Esophagus (tissue), 2 donors: Measurements from ENCODE around the gene RCCD1. TPM values are rescaled to one million over a fixed set of nuclear protein-coding genes. Genes with fewer than 3 reads are reported as not detected.

ENCODE experiments used
- H3K27ac ChIP-seq, 2 donors: one replicate each; pipeline ENCODE4 v1.5.1; 2013; ENCODE audit warnings: low read depth in 2 of 2, mild to moderate bottlenecking in 2 of 2, inconsistent platforms in 1 of 2, low read length in 1 of 2, moderate library complexity in 1 of 2
- H3K27me3 ChIP-seq, 2 donors: one replicate each; pipeline ENCODE4 v1.6.1; 2013; ENCODE audit warnings: low read length in 2 of 2, control low read depth in 1 of 2, mild to moderate bottlenecking in 1 of 2; ENCODE audit not compliant: insufficient read depth in 2 of 2, control insufficient read depth in 1 of 2
- H3K36me3 ChIP-seq, 2 donors: one replicate each; pipeline ENCODE4 v1.6.1; 2013; ENCODE audit warnings: low read length in 1 of 2; ENCODE audit not compliant: control insufficient read depth in 2 of 2, insufficient read depth in 2 of 2
- H3K4me1 ChIP-seq, 2 donors: one replicate each; pipeline ENCODE4 v1.6.1; 2013; ENCODE audit warnings: low read length in 1 of 2; ENCODE audit not compliant: control insufficient read depth in 2 of 2, insufficient read depth in 2 of 2
- H3K4me3 ChIP-seq, 2 donors: one replicate each; pipeline ENCODE4 v1.5.1; 2013; ENCODE audit warnings: low read length in 2 of 2, mild to moderate bottlenecking in 2 of 2, low read depth in 1 of 2, moderate library complexity in 1 of 2
- H3K9me3 ChIP-seq, 2 donors: one replicate each; pipeline ENCODE4 v1.6.1; 2013; ENCODE audit warnings: mild to moderate bottlenecking in 2 of 2, low read depth in 1 of 2, low read length in 1 of 2, moderate library complexity in 1 of 2; ENCODE audit not compliant: control insufficient read depth in 2 of 2, insufficient read depth in 1 of 2
- WGBS, 2 donors: extraction: QIAGEN DNeasy Blood & Tissue Kit; methylation state at CpG; one replicate each; pipeline ENCODE4 v1.1.7; 2013; 5-methylcytosine and 5-hydroxymethylcytosine counted together
- polyA plus RNA-seq, 2 donors: library from polyadenylated mRNA; stranded (reverse); fragments of 200-250 nt; gene quantifications; one replicate each; pipeline ENCODE4 v1.2.3, GENCODE V29; 2013
- donor health status: healthy with polysubstance abuse.
- donor health status: Bipolar disorder and iron deficiency.

The RCCD1 gene
- polyA plus RNA-seq, 2 donors, result 8.1 to 8.7 TPM

DNA sequence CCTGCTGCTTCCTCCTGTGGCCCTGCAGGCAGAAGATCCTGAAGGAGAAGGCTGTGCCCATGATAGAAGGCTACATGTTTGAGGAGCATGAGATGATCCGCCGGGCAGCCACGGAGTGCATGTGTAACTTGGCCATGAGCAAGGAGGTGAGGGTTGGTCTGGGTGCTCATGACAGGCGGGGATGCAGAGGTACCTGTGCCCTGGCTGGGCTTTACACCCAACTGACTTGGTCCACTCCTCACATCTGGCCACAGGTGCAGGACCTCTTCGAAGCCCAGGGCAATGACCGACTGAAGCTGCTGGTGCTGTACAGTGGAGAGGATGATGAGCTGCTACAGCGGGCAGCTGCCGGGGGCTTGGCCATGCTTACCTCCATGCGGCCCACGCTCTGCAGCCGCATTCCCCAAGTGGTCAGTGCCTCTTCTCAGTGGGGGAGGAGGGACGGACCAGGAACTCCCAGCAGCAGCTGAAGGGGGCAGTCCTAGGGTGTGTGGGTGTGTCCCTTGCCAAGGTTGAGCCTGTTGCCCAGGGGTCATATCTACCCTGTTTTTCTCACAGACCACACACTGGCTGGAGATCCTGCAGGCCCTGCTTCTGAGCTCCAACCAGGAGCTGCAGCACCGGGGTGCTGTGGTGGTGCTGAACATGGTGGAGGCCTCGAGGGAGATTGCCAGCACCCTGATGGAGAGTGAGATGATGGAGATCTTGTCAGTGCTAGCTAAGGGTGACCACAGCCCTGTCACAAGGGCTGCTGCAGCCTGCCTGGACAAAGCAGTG lies 1.6 kb upstream of the RCCD1 start:
- Histone ChIP-seq H3K4me3 (no peak overlapping the region), H3K27me3 (no peaks in the 10 kb centered on the region), H3K36me3 (peaks cover 13 to 34% of the 10 kb centered on the region in 2 donors), H3K9me3 (no peaks in the 10 kb centered on the region), H3K4me1 (peaks cover 7 to 16% of the 10 kb centered on the region in 2 donors), H3K27ac (no peak overlapping the region)
- WGBS, 2 donors, result 90 to 94% methylated on average over 14 of the region's 14 CpGs

GRCh38 chr15:90953947-90954711 lies 555 bp upstream of the RCCD1 start:
- Histone ChIP-seq H3K36me3 (peaks cover 10 to 26% of the 10 kb centered on the region in 2 donors), H3K4me3 (peak overlapping the region in 1 of 2 donors; percentile 75), H3K27ac (peak overlapping the region; percentile 96), H3K27me3 (no peaks in the 10 kb centered on the region), H3K4me1 (peaks cover 7 to 15% of the 10 kb centered on the region in 2 donors), H3K9me3 (no peaks in the 10 kb centered on the region)
- WGBS, 2 donors, result 63 to 70% methylated on average over 16 of the region's 16 CpGs

- 48 to 53% methylated on average over 20 of the region's 20 CpGs for WGBS, 2 donors
- peaks cover 7 to 12% of the 10 kb centered on the region in 2 donors for H3K4me1 ChIP-seq
- peak overlapping the region in 1 of 2 donors; percentile 75 for H3K4me3 ChIP-seq
- H3K27ac ChIP-seq, result peak overlapping the region in 1 of 2 donors; percentile 13
- H3K9me3 ChIP-seq, result no peaks in the 10 kb centered on the region
- peaks cover 0 to 28% of the 10 kb centered on the region in 2 donors for H3K36me3 ChIP-seq
- no peaks in the 10 kb centered on the region for H3K27me3 ChIP-seq
Measured at GRCh38 chr15:90955624-90956273, 1.1 kb downstream of the RCCD1 start.

DNA sequence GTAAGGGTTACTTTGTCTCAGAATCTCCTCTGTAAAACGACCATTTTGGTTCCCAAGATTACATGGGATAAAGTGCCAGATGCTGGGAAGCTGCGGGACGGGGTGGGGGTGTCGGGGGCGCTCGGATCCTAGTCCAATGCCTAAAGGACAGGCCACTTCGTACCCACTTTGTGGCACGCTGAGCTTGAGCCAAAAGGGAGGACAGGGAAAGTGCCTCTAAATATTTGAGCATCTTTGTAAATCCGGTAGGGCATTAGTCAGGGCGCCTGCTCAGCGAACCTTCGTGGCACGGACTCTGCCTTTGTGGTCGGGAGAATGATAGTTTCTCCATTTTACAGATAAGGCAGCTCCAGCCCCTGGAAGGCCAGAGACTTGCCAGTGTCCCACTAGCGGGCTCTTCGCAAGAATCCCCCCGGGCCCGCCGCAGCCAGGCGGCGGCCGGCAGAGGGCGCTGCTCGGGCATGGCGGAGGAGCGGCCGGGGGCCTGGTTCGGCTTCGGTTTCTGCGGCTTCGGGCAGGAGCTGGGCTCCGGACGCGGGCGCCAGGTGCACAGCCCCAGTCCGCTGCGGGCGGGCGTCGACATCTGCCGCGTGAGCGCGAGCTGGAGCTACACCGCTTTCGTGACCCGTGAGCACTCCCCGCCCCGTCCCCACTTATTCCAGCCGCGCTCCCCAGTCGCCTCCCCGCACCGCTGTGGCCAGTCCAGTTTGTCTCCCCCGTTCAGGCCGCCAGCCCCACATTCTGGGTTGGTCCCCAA lies 1.8 kb downstream of the RCCD1 start:
- Histone ChIP-seq H3K27me3 (no peaks in the 10 kb centered on the region), H3K9me3 (no peaks in the 10 kb centered on the region), H3K4me3 (peak overlapping the region; percentile 72 to 75), H3K36me3 (peaks cover 5 to 32% of the 10 kb centered on the region in 2 donors), H3K27ac (peak overlapping the region in 1 of 2 donors; percentile 69), H3K4me1 (peaks cover 7 to 12% of the 10 kb centered on the region in 2 donors)
- 9% methylated on average over 54 to 56 of the region's 56 CpGs for WGBS, 2 donors

GRCh38 chr15:90957031-90957790 lies 2.5 kb downstream of the RCCD1 start:
- peaks cover 5 to 36% of the 10 kb centered on the region in 2 donors for H3K36me3 ChIP-seq
- no peaks in the 10 kb centered on the region for H3K9me3 ChIP-seq
- H3K27ac ChIP-seq, result peak overlapping the region in 1 of 2 donors; percentile 69
- WGBS, 2 donors, result 23 to 26% methylated on average over 44 to 63 of the region's 63 CpGs
- no peaks in the 10 kb centered on the region for H3K27me3 ChIP-seq
- H3K4me1 ChIP-seq, result peaks cover 7 to 12% of the 10 kb centered on the region in 2 donors
- peak overlapping the region; percentile 72 to 75 for H3K4me3 ChIP-seq

DNA sequence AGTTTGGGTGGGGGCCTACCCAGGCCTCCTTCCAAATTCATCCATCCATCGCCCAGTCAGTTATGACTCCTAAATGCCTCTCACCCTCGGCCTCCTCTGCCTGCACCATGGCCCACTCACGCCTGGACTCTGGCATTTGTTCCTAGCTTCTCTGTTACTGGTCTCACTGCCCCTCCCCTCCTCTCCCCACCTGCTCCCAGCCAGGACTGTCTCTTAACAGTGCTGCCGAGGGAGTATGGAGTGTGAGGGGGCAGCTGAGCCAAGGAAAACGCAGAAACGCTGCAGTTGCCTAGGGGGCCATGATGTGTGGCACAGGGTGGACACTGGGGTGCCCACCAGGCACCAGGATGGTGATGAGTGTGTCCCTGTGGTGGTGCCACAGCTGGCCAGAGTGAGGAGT lies 3.1 kb downstream of the RCCD1 start:
- Histone ChIP-seq H3K27ac (no peak overlapping the region), H3K4me1 (peaks cover 7 to 12% of the 10 kb centered on the region in 2 donors), H3K36me3 (peaks cover 5 to 34% of the 10 kb centered on the region in 2 donors), H3K4me3 (peak overlapping the region in 1 of 2 donors; percentile 75), H3K27me3 (no peaks in the 10 kb centered on the region), H3K9me3 (no peaks in the 10 kb centered on the region)
- 71 to 76% methylated on average over 6 of the region's 6 CpGs for WGBS, 2 donors

GRCh38 chr15:90959028-90959595 lies 4.4 kb downstream of the RCCD1 start:
- Histone ChIP-seq H3K36me3 (peaks cover 5 to 25% of the 10 kb centered on the region in 2 donors), H3K4me1 (peaks cover 7 to 8% of the 10 kb centered on the region in 2 donors), H3K27me3 (no peaks in the 10 kb centered on the region), H3K9me3 (no peaks in the 10 kb centered on the region), H3K27ac (no peak overlapping the region), H3K4me3 (no peak overlapping the region)
- 83% methylated on average over 8 of the region's 8 CpGs for WGBS, 2 donors

DNA sequence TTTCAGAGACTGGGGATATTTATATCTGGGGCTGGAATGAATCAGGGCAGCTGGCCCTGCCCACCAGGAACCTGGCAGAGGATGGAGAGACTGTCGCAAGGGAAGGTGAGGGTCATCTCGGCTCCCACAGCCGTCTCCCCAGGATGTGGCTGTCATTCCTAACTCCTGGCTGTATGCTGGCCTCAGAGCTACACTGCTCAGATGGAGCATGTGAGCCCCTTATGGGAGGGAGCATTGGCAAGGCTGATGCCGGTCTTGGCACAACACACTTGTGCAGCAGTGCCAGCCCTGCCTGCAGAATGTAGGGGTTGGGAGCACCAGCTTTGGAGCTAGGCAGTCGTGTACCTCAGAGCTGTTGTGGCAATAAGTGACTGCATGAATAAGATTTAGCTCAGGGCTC lies 5.2 kb downstream of the RCCD1 start:
- H3K27me3 ChIP-seq, result no peaks in the 10 kb centered on the region
- H3K4me3 ChIP-seq, result no peak overlapping the region
- no peaks in the 10 kb centered on the region for H3K9me3 ChIP-seq
- 63 to 66% methylated on average over 5 of the region's 5 CpGs for WGBS, 2 donors
- peaks cover 7 to 8% of the 10 kb centered on the region in 2 donors for H3K4me1 ChIP-seq
- no peak overlapping the region for H3K27ac ChIP-seq
- H3K36me3 ChIP-seq, result peaks cover 5 to 25% of the 10 kb centered on the region in 2 donors
